Measurements from ENCODE around the gene PARP15.
"Not testable (repeated sequence)": the region's sequence is repeated elsewhere in the genome, so short reads cannot be mapped to it uniquely, and the experiment has no call there.

Gene PARP15

DNA sequence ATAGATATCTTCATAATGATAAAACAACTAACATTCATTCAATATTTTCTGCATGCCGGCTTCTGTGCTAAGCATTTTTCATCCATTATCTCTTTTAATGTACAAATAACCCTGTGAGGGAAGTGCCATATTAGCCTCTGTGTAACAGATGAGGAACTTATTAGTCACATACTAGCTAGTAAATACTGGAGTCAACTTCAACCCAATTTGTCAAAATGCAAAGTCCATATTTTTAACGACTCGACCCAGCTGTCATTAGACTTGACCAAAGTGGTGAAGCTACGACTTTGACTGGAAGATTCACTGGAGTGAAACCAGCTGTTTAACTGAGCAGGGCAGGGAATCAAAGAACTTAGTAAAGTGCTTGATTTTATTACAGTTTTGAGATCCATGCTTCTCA, 41.6 kb downstream of the PARP15 start:
- no peak for DNase-seq (ENCODE audit: low read depth)

DNA sequence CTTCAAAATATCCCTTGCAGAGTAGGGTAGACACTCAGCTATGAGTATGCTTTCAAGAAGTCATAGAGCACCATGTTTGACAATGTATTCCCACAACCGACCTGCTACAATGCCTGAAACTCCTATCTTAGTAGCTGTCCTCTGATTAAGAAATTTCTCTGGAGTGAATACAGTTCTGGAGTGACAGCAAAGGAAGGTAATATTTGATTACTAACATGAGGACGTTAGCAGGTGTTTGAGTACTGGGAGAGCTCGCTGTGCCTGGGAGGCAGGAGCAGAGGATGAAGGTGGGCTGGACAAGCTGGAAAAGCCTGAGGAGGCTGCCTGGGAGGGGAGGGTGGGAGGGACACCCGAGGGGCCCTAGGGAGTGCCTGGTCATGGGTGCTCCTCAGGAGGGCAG, 42.9 kb downstream of the PARP15 start:
- no peak for DNase-seq (ENCODE audit: low read depth)

DNA sequence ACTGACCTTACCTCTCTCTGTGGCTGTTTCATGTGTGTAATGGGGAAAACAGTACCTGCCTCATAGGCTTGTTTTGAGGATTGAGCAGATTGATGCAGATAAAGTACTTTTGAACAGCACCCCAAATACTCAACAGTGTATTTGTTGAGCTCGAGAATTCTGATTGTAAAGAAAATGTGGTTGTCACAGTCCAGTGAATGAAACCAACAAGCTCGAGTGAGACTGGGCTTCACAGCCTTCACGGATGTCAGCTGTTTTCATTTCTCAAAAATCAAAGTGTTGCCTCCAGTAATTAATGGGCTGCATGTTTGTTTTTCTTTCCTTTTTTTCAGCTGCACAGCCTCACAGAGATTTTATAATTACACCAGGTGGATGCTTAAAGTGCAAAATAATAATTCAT, 43.7 kb downstream of the PARP15 start:
- DNase-seq (ENCODE audit: low read depth) = no peak

DNA sequence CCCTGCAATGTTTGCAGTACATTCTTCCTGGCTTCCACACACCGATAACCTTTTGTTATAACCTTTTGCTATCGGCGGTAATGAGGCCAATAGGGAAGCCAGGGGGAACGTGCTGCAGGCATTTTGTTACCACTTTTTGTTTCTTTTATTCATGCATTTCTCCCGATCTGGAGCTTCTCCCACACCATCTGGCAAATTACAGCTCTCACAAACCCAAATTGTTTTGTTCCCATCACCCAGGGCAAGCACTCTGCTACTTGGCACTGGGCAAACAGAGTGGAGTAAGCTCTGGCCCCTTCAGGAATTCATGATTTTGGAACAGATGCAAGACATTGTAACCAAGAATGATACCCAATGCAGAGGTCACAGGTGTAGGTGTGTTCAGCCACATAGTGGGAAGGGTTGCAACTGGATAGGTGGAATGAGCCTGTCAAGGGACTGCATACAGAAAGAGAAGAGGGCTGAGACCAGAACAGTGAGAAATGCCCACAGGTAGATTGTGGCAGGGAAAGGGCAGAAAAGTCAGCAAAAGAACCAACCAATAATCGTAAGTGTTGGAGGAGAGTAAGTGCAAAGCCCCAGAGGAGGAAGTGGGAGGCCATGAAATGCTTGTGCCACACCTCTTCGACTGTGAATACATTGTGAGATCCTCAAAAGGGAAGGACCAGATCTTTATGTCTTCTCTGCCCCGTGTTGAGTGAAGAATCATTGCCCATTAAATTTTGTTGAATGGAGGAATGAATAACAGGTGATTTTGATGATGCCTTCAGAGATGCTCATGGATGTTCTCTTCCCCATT, 45.8 kb downstream of the PARP15 start:
- no peak for DNase-seq (ENCODE audit: low read depth)

DNA sequence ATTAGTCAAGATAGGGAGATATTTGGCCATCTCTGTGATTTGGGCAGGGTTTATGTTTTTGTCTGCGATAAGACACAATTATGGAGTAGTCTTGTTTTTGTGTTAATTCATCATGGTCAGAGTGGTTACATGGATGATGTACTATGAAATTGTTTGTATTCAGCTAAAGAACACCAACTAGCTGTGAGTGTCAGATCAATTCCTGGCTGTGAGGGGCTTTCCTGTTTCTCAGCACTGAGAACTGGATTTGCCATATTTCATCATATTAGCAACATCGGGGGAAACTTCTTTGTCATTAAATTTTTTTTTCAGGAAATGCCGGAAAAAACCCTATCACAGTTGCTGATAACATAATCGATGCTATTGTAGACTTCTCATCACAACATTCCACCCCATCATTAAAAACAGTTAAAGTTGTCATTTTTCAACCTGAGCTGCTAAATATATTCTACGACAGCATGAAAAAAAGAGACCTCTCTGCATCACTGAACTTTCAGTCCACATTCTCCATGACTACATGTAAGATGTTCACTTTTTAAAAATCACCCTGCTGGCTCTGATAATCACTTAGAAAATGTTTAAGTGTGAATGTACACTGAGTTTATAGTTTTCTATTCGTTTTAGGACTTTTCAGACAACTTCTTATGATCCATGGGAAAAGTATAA, 49.2 kb downstream of the PARP15 start:
- no peak for DNase-seq (ENCODE audit: low read depth)

DNA sequence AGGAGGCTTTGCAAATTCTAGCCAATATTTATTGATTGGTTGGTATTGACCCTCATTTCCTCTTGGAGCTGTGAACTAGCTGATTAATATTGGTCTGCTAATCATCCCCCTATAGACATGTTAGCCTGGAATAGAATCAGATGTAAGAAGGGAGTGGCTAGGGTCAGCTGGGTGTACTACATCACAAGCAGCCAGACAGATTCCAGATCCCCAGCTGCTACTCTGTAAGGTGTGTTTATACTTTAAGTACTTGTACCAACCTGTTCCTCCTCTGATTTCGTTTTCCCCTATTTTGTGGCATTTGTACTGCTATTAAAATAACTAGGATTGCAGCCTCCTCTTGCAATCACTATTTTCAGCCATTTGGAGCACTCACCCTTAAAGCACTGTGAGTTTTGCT, 49.9 kb downstream of the PARP15 start:
- DNase-seq (ENCODE audit: low read depth) = no peak

DNA sequence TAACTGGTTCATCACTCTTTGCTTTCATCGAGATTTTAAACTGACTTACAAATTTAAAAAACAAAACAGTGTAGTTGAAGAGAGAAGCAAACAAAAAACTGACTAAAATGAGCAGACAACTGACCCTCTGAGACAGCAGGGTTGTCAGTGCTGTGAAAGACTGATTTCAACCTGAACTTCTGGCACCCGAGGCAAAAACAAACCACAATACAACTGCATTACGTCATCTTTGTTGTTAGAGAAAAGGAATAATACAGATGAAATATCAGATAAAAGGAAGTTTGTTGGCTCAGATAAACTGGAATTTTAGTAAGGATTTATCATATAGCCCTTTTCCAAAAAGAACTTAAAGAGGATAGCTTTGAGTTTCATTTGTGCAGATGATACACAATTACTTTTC, 51.1 kb downstream of the PARP15 start:
- no peak for DNase-seq (ENCODE audit: low read depth)

DNA sequence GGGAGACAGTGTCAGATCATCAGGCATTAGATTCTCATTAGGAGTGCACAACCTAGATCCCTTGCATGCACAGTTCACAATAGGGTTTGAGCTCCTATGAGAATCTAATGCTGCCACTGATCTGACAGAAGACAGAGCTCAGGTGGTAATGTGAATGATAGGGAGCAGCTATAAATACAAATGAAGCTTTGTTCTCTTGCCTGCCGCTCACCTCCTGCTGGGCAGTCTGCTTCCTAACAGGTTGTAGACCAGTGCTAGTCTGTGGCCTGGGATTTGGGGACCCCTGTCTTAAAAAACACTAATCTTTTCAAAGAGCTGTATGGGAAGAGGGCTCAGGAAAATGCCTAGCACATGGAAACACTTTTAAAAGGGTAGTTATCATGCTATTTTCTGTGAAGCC, 52.3 kb downstream of the PARP15 start:
- no peak for DNase-seq (ENCODE audit: low read depth)

DNA sequence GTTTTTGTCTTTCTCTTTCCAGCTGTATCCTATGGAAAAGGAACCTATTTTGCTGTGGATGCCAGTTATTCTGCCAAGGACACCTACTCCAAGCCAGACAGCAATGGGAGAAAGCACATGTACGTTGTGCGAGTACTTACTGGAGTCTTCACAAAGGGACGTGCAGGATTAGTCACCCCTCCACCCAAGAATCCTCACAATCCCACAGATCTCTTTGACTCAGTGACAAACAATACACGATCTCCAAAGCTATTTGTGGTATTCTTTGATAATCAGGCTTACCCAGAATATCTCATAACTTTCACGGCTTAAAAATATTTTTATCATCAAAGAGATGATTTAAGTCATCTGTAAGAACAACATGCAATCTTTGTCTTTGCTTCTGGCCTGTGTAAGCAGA, 58.3 kb downstream of the PARP15 start:
- no peak for DNase-seq (ENCODE audit: low read depth)

DNA sequence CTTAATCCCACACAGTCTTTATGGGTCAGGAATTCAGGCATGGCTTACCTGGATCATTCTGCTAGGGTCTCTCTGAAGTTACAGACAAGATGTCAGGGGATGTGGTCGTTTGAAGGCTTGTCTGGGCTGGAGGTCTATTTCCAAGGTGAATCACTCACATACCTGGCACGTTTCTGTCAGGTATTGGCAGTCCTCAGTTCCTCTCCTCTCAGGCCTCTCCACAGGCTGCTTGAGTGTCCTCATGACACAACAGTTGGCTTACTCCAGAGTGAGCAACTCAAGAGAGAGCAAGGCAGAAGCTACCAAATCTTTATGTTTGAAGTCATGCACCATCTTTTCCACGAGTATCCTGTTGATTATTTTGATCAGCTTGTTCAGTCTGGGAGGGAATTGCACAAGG, 59.2 kb downstream of the PARP15 start:
- DNase-seq (ENCODE audit: low read depth) = no peak

DNA sequence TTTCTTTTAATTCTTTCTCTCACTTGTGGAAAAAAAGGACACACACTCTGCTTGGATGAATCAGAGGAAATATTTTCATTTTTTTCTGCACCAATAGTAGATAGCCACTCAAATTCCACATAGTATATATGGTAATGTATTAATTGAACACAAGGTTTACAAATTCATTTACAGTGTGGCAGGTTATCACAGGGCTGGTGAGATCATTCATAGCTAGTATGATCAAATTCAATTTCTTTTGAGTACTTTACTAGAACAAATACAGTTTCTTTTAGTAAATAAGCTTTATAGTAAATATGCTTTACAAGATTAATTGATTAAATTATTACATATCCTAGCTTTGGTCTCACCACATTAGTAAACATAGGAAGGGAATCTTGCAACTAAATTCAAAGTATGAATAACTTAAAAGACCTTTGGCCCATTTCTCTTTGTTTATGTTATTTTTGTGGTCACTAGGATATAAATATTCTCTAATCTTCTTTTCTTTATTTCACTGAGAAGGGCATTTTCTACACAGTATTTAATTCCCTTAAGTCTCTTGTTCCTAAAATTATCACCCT, 63.1 kb downstream of the PARP15 start:
- no peak for DNase-seq (ENCODE audit: low read depth)

DNA sequence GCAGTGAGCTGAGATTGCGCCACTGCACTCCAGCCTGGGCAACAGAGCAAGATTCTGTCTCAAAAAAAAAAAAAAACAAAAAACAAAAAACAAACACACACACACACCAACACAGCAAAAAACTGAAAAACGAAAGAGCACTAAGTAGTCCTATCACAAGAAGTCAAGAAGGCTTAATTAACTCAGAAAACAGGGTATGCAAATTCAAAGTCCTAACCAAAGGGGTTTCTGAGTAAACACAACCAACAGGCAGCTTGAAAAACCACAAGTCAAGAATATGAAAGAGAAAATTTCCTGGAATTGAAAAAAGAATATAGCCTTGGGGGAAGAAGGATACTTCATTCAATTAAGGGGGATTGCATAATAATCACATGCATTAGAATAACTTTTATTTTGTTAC, 65.5 kb downstream of the PARP15 start:
- DNase-seq (ENCODE audit: low read depth) = no peak

DNA sequence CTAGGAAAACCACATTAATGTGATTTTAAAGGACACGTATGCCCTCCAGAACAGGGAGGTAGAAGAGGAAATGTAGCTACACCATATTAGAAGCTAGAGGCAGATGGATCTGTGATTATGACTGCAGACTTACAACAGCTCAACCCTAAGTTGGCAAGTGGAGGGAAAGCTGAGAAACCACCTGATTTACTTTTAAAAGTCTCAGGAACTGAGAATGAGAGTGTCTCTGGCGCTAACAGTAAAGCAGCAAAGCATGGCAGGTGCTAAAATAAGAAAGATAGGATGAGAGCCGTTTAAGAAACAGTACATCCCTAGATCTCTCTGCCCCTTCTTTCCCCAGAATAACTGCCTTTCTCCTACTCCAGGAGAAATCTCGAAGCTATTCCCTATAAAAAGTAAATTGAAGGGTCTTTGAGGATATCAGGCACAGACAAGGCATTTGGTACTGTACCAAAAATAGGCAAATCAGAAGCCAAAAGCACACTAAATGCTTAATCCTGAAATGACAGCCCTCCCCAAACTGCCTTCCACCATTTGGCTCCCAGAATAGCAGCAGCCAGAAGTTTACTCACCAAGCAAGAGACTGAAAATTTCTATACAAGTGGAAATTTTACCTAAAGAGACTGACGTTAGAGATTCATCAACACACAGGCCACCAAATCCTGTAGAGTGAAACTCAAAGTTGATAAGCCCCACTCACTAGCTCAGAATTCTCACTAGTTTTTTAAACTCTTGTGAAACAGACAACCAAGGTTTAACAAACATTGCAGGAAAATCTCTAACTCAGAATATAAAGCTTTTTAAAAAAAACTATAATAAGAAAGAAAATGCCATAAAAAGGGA, 68.9 kb downstream of the PARP15 start:
- DNase-seq (ENCODE audit: low read depth) = no peak

DNA sequence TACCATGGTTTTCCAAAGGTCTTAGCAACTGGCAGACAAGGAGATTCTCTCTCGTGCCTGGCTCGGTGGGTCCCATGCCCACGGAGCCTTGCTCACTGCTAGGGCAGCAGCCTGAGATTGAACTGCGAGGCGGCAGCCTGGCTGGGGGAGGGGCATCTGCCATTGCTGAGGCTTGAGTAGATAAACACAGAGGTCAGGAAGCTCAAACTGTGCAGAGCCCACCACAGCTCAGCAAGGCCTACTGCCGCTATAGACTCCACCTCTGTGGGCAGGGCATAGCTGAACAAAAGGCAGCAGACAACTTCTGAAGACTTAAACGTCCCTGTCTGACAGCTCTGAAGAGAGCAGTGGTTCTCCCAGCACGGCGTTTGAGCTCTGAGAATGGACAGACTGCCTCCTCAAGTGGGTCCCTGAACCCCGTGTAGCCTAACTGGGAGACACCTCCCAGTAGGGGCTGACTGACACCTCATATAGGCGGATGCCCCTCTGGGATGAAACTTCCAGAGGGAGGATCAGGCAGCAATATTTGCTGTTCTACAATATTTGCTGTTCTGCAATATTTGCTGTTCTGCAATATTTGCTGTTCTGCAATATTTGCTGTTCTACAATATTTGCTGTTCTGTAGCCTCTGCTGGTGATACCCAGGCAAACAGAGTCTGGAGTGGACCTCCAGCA, 73.9 kb downstream of the PARP15 start:
- not testable (repeated sequence) for DNase-seq (ENCODE audit: low read depth)

DNA sequence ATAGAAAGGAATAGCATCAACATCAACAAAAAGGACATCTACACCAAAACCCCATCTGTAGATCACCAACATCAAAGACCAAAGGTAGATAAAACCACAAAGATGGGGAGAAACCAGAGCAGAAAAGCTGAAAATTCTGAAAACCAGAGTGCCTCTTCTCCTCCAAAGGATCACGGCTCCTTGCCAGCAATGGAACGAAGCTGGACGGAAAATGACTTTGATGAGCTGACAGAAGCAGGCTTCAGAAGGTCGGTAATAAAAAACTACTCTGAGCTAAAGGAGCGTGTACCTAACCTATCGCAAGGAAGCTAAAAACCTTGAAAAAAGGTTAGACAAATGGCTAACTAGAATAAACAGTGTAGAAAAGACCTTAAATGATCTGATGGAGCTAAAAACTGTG, 74.5 kb downstream of the PARP15 start:
- DNase-seq (ENCODE audit: low read depth) = not testable (repeated sequence)

DNA sequence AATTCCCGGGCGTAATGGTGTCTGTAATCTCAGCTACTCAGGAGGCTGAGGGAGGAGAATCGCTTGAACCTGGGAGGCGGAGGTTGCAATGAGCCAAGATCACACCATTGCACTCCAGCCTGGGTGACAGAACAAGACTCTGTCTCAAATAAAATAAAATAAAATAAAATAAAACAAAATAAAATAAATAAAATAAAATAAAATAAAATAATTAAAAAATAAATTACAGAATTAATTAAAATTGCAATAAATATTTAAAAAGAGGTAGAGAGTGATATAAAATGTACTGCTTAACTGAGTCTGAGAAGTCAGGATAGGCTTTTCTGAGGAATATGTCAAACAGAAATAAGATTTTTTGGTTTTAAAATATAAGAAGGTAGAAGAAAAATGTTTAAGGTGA, 80.9 kb downstream of the PARP15 start:
- DNase-seq (ENCODE audit: low read depth) = not testable (repeated sequence)

DNA sequence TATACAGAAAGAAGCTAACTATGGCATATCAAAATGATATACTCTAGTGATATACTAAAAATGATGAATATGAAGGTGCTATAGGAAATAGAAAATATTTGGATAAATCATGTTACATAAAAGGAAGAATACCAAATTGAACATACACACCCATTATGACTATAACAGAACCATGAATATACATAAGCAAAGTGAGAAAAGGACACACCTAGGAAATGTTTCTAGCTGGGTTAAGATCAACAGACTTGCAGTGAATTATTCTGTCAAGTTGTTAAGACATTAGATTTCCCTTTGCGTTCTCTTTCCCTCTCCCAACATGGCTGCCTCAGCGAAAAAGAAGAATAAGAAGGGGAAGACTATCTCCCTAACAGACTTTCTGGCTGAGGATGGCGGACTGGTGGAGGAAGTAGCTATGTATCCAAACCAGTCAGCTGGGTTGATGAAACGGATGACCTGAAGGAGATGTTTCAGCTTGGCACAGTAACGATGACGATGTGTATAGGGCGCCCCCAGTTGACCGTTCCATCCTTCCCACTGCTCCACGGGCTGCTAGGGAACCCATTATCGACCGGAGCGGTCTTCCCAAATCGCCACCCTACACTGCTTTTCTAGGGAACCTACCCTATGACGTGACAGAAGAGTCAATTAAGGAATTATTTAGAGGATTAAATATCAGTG, 83.0 kb downstream of the PARP15 start:
- no peak for DNase-seq (ENCODE audit: low read depth)

DNA sequence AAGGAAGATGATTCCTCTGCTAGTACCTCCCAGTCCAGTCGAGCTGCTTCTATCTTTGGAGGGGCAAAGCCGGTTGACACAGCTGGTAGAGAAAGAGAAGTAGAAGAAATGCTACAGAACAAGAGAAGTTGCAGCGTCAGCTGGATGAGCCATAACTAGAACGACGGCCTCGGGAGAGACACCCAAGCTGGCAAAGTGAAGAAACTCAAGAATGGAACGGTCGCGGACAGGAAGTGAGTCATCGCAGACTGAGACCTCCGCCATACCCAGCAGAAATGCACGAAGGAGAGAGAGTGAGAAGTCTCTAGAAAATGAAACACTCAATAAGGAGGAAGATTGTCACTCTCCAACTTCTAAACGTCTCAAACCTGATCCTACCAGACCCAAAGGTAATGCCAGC, 84.2 kb downstream of the PARP15 start:
- DNase-seq (ENCODE audit: low read depth) = no peak

DNA sequence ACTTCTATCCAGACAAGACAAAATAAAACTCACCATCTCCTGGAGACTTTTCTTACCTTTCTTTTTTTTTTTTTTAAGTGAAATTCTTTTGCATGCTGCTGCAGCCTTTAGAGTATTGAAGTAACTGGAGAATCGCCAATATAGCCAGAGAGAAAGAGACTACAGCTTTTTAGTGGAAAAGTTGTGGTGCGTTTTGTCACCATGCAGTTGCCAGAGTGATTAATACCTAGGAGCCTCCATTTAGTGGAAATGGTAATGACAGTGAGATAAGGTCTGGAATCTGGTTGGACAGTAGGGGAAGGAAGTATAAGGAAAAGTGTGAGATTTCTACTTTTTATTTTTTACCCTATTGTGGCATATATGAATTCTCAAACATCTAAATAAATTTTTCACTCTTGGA, 85.1 kb downstream of the PARP15 start:
- no peak for DNase-seq (ENCODE audit: low read depth)

DNA sequence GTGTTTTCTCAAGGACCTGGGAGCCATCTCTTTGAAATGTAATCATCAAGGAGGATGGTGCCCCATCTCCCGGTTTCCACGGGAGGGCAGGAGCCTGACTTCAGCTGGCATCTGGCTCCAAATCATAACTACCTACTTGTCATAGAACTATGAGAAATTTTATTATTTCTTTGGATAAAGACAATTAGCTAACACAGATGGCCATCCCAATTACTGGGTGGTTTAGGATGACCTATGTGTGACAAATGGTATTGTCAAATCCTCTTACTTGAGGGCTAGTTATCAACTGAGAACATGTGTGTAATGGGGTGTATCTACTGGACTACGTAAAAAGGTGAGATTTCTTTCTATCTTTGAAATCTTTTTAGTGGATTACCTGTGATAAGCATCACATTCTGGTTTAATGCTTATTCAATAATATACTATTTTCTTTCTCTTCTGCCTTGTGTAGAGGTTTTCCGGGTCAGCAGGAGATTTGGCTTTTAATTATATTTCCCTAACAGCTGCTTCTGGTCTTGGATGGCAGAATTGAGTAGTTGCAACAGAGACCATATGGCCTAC, 87.9 kb downstream of the PARP15 start:
- no peak for DNase-seq (ENCODE audit: low read depth)

DNA sequence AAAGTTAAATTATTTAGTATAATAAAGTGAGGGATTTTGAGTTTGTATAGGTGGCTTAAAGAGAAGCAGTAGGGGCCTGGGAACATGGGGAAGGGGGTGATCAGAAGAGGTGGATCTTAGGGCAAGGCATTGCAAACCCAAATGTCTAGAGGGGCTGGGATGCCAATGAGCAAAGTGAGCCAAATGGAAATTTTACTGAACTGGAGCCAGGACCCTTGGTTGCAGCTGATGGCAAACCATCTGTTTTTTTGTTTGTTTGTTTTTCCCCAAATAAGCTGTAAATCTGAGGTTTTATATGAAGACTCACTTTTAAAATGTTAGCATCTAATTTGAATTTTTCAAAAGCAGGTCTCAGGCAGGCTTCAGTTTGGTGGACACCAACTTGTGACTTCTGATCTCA, 88.4 kb downstream of the PARP15 start:
- no peak for DNase-seq (ENCODE audit: low read depth)
